Fibroblast of skin of abdomen (primary cell): Measurements from ENCODE around the gene CHMP1A.

Experiments used
- DNase-seq: peaks from one replicate; pipeline ENCODE4 v3.0.0-alpha.2; 2013

CHMP1A gene

GRCh38 chr16:89602952-89603590, 54.4 kb downstream of the CHMP1A start:
- no peak for DNase-seq

- DNase-seq, result peak; percentile 79
Measured at GRCh38 chr16:89602273-89602951, 55.1 kb downstream of the CHMP1A start.

- DNase-seq, result no peak
Measured at GRCh38 chr16:89601906-89602272, 55.6 kb downstream of the CHMP1A start.

- no peak for DNase-seq
Measured at GRCh38 chr16:89600956-89601355, 56.6 kb downstream of the CHMP1A start.

GRCh38 chr16:89600427-89600826, 57.1 kb downstream of the CHMP1A start:
- no peak for DNase-seq

- no peak for DNase-seq
Measured at GRCh38 chr16:89599902-89600301, 57.6 kb downstream of the CHMP1A start.

GRCh38 chr16:89599451-89599858, 58.1 kb downstream of the CHMP1A start:
- DNase-seq, result no peak

- peak; percentile 37 for DNase-seq
Measured at GRCh38 chr16:89598199-89598598, 59.3 kb downstream of the CHMP1A start.

GRCh38 chr16:89596957-89597649, 60.4 kb downstream of the CHMP1A start:
- DNase-seq, result no peak

GRCh38 chr16:89596061-89596689, 61.3 kb downstream of the CHMP1A start:
- DNase-seq, result no peak

GRCh38 chr16:89595330-89596060, 62.0 kb downstream of the CHMP1A start:
- no peak for DNase-seq
